Activated T-cell treated with anti-CD3 and anti-CD28 coated beads for 48 hours (primary cell): Measurements from ENCODE around the gene CELF5.
"Not testable (repeated sequence)": the region's sequence is repeated elsewhere in the genome, so short reads cannot be mapped to it uniquely, and the experiment has no call there.

Experiments
- DNase-seq: peaks from one replicate; pipeline ENCODE4 v3.0.0-alpha.2; 2020; ENCODE audit warnings: low read depth

The CELF5 gene

GRCh38 chr19:3190470-3190770, 34.0 kb upstream of the CELF5 start:
- DNase-seq = no peak

GRCh38 chr19:3190921-3191805, 33.3 kb upstream of the CELF5 start:
- DNase-seq = no peak

GRCh38 chr19:3191806-3192104, 32.7 kb upstream of the CELF5 start:
- not testable (repeated sequence) for DNase-seq

GRCh38 chr19:3192228-3192635, 32.2 kb upstream of the CELF5 start:
- no peak for DNase-seq

- no peak for DNase-seq
These were observed 31.8 kb upstream of the CELF5 start for GRCh38 chr19:3192684-3193083.

GRCh38 chr19:3193256-3194105, 31.0 kb upstream of the CELF5 start:
- DNase-seq = no peak

- no peak for DNase-seq
These were observed 30.1 kb upstream of the CELF5 start for GRCh38 chr19:3194106-3195087.

GRCh38 chr19:3196064-3196932, 28.2 kb upstream of the CELF5 start:
- DNase-seq = no peak

GRCh38 chr19:3196933-3197205, 27.6 kb upstream of the CELF5 start:
- DNase-seq = no peak

GRCh38 chr19:3198901-3199700, 25.4 kb upstream of the CELF5 start:
- DNase-seq = no peak

GRCh38 chr19:3201072-3201700, 23.3 kb upstream of the CELF5 start:
- no peak for DNase-seq

- DNase-seq = no peak
These were observed 22.6 kb upstream of the CELF5 start for GRCh38 chr19:3201911-3202310.

GRCh38 chr19:3202346-3202745, 22.1 kb upstream of the CELF5 start:
- no peak for DNase-seq

- DNase-seq = not testable (repeated sequence)
These were observed 21.6 kb upstream of the CELF5 start for GRCh38 chr19:3202895-3203294.

- DNase-seq = no peak
These were observed 20.4 kb upstream of the CELF5 start for GRCh38 chr19:3203805-3204645.

- no peak for DNase-seq
These were observed 19.7 kb upstream of the CELF5 start for GRCh38 chr19:3204646-3205275.

- no peak for DNase-seq
These were observed 18.1 kb upstream of the CELF5 start for GRCh38 chr19:3206216-3206953.
